Mesenchymal stem cell (in vitro differentiated cells and primary cell): Measurements from ENCODE around the gene PYGO1.

Source experiments
- DNase-seq: peaks from one replicate; pipeline ENCODE4 v3.0.0-alpha.2; 2013
- H2AFZ ChIP-seq: one replicate; pipeline ENCODE4 v1.6.1; 2013; ENCODE audit warnings: low read depth, mild to moderate bottlenecking, control low read depth, inconsistent platforms, low read length, moderate library complexity
- H2AK5ac ChIP-seq: 2 replicates; pipeline ENCODE4 v1.6.1; 2013; ENCODE audit warnings: low read length, moderate library complexity, mild to moderate bottlenecking, inconsistent platforms; ENCODE audit not compliant: severe bottlenecking
- H2BK120ac ChIP-seq: one replicate; pipeline ENCODE4 v1.6.1; 2013; ENCODE audit warnings: low read depth, mild to moderate bottlenecking, inconsistent platforms, low read length, moderate library complexity
- H2BK12ac ChIP-seq, 2 experiments: one replicate each; pipeline ENCODE4 v1.6.1; 2013; ENCODE audit warnings: inconsistent platforms in 2 of 2, low read length in 2 of 2, mild to moderate bottlenecking in 2 of 2, moderate library complexity in 2 of 2, control low read depth in 1 of 2
- H2BK15ac ChIP-seq: one replicate; pipeline ENCODE4 v1.6.1; 2013; ENCODE audit warnings: mild to moderate bottlenecking, low read depth, inconsistent platforms; ENCODE audit not compliant: poor library complexity, severe bottlenecking
- H2BK5ac ChIP-seq: 2 replicates; pipeline ENCODE4 v1.6.1; 2013; ENCODE audit warnings: low read depth, mild to moderate bottlenecking, low read length, control low read depth, inconsistent platforms; ENCODE audit not compliant: poor library complexity, severe bottlenecking
- H3K14ac ChIP-seq, 2 experiments: one replicate each; pipeline ENCODE4 v1.6.1; 2013; ENCODE audit warnings: inconsistent platforms in 2 of 2, low read length in 2 of 2, control low read depth in 1 of 2, mild to moderate bottlenecking in 1 of 2, moderate library complexity in 1 of 2
- H3K18ac ChIP-seq, 2 experiments: one replicate each; pipeline ENCODE4 v1.6.1; 2013; ENCODE audit warnings: inconsistent platforms in 2 of 2, low read length in 2 of 2, control low read depth in 1 of 2, low read depth in 1 of 2, mild to moderate bottlenecking in 1 of 2
- H3K23ac ChIP-seq, 2 experiments: one replicate each; pipeline ENCODE4 v1.6.1; 2013; ENCODE audit warnings: inconsistent platforms in 2 of 2, low read length in 2 of 2, mild to moderate bottlenecking in 2 of 2, moderate library complexity in 2 of 2, control low read depth in 1 of 2
- H3K27ac ChIP-seq: 2 replicates; pipeline ENCODE4 v1.5.1; 2013; ENCODE audit warnings: mild to moderate bottlenecking, moderate library complexity, low read length, control low read depth, inconsistent platforms; ENCODE audit not compliant: poor library complexity, severe bottlenecking
- H3K27me3 ChIP-seq, 2 experiments: 2 replicates each; pipeline versions ENCODE4 v1.6.1 to v1.7.0; 2013; ENCODE audit warnings: low read length in 2 of 2, mild to moderate bottlenecking in 2 of 2, moderate library complexity in 2 of 2, control low read depth in 1 of 2, inconsistent platforms in 1 of 2; ENCODE audit not compliant: control insufficient read depth in 1 of 2, insufficient read depth in 1 of 2
- H3K36me3 ChIP-seq, 2 experiments: 2 replicates each; pipeline versions ENCODE4 v1.6.1 to v1.7.0; 2013; ENCODE audit warnings: low read length in 2 of 2, control low read depth in 1 of 2, inconsistent platforms in 1 of 2, low read depth in 1 of 2, mild to moderate bottlenecking in 1 of 2; ENCODE audit not compliant: insufficient read depth in 2 of 2, control insufficient read depth in 1 of 2
- H3K4ac ChIP-seq, 2 experiments: one replicate each; pipeline ENCODE4 v1.6.1; 2013; ENCODE audit warnings: inconsistent platforms in 2 of 2, low read length in 2 of 2, mild to moderate bottlenecking in 2 of 2, moderate library complexity in 2 of 2, control low read depth in 1 of 2, low read depth in 1 of 2
- H3K4me1 ChIP-seq: 2 replicates; pipeline ENCODE4 v1.6.1; 2013; ENCODE audit warnings: low read depth, low read length, control low read depth; ENCODE audit not compliant: control insufficient read depth, insufficient read depth
- H3K4me2 ChIP-seq: 2 replicates; pipeline ENCODE4 v1.6.1; 2013; ENCODE audit warnings: low read length, mild to moderate bottlenecking, inconsistent platforms; ENCODE audit not compliant: poor library complexity, severe bottlenecking
- H3K4me3 ChIP-seq, 2 experiments: 2 replicates each; pipeline versions ENCODE4 v1.5.1 to v1.7.0; 2013; ENCODE audit warnings: low read length in 2 of 2, mild to moderate bottlenecking in 2 of 2, control low read depth in 1 of 2, low read depth in 1 of 2; ENCODE audit not compliant: insufficient read depth in 1 of 2
- H3K79me1 ChIP-seq: replicated peaks from 2 replicates; pipeline ENCODE4 v1.6.1; 2013; ENCODE audit warnings: mild to moderate bottlenecking, control low read depth, low read length, inconsistent platforms; ENCODE audit not compliant: poor library complexity, severe bottlenecking
- H3K9ac ChIP-seq: 2 replicates; pipeline ENCODE4 v1.7.0; 2013; ENCODE audit warnings: mild to moderate bottlenecking, low read length, moderate library complexity
- H3K9me3 ChIP-seq: 2 replicates; pipeline ENCODE4 v1.7.0; 2013; ENCODE audit warnings: mild to moderate bottlenecking, low read length; ENCODE audit not compliant: control insufficient read depth
- H4K8ac ChIP-seq: one replicate; pipeline ENCODE4 v1.6.1; 2013; ENCODE audit warnings: inconsistent platforms, mild to moderate bottlenecking, low read length, moderate library complexity
- H4K91ac ChIP-seq: one replicate; pipeline ENCODE4 v1.6.1; 2013; ENCODE audit warnings: mild to moderate bottlenecking, low read length, inconsistent platforms
- WGBS: methylation state at CpG from one replicate; pipeline ENCODE4 v1.1.7; 2013; ENCODE audit warnings: mixed read lengths; 5-methylcytosine and 5-hydroxymethylcytosine counted together

The PYGO1 gene

GRCh38 chr15:55549305-55549704, 38.8 kb downstream of the PYGO1 start:
- Histone ChIP-seq H2AK5ac (no peak overlapping the region), H4K8ac (no peak overlapping the region), H3K27me3 (no peaks in the 10 kb centered on the region), H3K14ac (no peak overlapping the region), H3K79me1 (peaks cover 15% of the 10 kb centered on the region), H3K4me1 (peaks cover 9% of the 10 kb centered on the region), H3K18ac (no peak overlapping the region), H2BK12ac (no peak overlapping the region), H3K23ac (no peak overlapping the region), H2BK5ac (no peak overlapping the region), H3K9me3 (no peaks in the 10 kb centered on the region), H3K27ac (no peak overlapping the region), H2AFZ (no peak overlapping the region), H3K4ac (no peak overlapping the region), H3K4me3 (no peak overlapping the region), H3K4me2 (no peak overlapping the region), H2BK15ac (no peak overlapping the region), H2BK120ac (no peak overlapping the region), H4K91ac (no peak overlapping the region), H3K36me3 (peaks cover 4 to 19% of the 10 kb centered on the region in 2 experiments), H3K9ac (no peak overlapping the region)
- WGBS: 80% methylated on average over 1 of the region's 1 CpG
- DNase-seq: no peak

- Histone ChIP-seq H3K27me3 (no peaks in the 10 kb centered on the region), H2BK15ac (no peak overlapping the region), H3K79me1 (peaks cover 11% of the 10 kb centered on the region), H2BK120ac (no peak overlapping the region), H4K91ac (no peak overlapping the region), H3K36me3 (peaks cover 4 to 24% of the 10 kb centered on the region in 2 experiments), H3K4ac (no peak overlapping the region), H3K18ac (no peak overlapping the region), H3K27ac (no peak overlapping the region), H2BK5ac (no peak overlapping the region), H3K9ac (no peak overlapping the region), H4K8ac (no peak overlapping the region), H3K4me1 (no peaks in the 10 kb centered on the region), H3K4me2 (no peak overlapping the region), H2BK12ac (no peak overlapping the region), H3K14ac (peak overlapping the region in 1 of 2 experiments; percentile 28), H3K23ac (no peak overlapping the region), H3K9me3 (no peaks in the 10 kb centered on the region), H2AFZ (no peak overlapping the region), H2AK5ac (no peak overlapping the region), H3K4me3 (no peak overlapping the region)
- WGBS: 70% methylated on average over 5 of the region's 5 CpGs
- DNase-seq: no peak
These were observed 41.4 kb downstream of the PYGO1 start for GRCh38 chr15:55546718-55547117.

- H3K27ac ChIP-seq: no peak overlapping the region
- no peak overlapping the region for H2BK120ac ChIP-seq
- H3K4me1 ChIP-seq: peaks cover 4% of the 10 kb centered on the region
- H2AFZ ChIP-seq: no peak overlapping the region
- no peak overlapping the region for H3K4me3 ChIP-seq
- no peak overlapping the region for H3K18ac ChIP-seq
- peaks cover 0 to 5% of the 10 kb centered on the region in 2 experiments for H3K36me3 ChIP-seq
- no peak overlapping the region for H4K91ac ChIP-seq
- DNase-seq: no peak
- no peak overlapping the region for H2BK5ac ChIP-seq
- H2BK12ac ChIP-seq: no peak overlapping the region
- H3K9me3 ChIP-seq: no peaks in the 10 kb centered on the region
- no peaks in the 10 kb centered on the region for H3K79me1 ChIP-seq
- peak overlapping the region; percentile 14 for H4K8ac ChIP-seq
- H3K4me2 ChIP-seq: no peak overlapping the region
- no peak overlapping the region for H3K23ac ChIP-seq
- WGBS: 82% methylated on average over 6 of the region's 6 CpGs
- H2BK15ac ChIP-seq: no peak overlapping the region
- no peak overlapping the region for H3K4ac ChIP-seq
- H3K9ac ChIP-seq: no peak overlapping the region
- H3K14ac ChIP-seq: no peak overlapping the region
- no peak overlapping the region for H2AK5ac ChIP-seq
- H3K27me3 ChIP-seq: no peaks in the 10 kb centered on the region
These were observed 52.7 kb downstream of the PYGO1 start for GRCh38 chr15:55535436-55535835.

GRCh38 chr15:55532944-55533343, 55.2 kb downstream of the PYGO1 start:
- Histone ChIP-seq H3K18ac (no peak overlapping the region), H3K9ac (no peak overlapping the region), H4K91ac (no peak overlapping the region), H2BK15ac (no peak overlapping the region), H3K9me3 (no peaks in the 10 kb centered on the region), H2BK120ac (no peak overlapping the region), H2AFZ (no peak overlapping the region), H3K14ac (no peak overlapping the region), H2AK5ac (no peak overlapping the region), H3K4me2 (no peak overlapping the region), H3K4me1 (peaks cover 3% of the 10 kb centered on the region), H3K4me3 (no peak overlapping the region), H3K23ac (no peak overlapping the region), H4K8ac (no peak overlapping the region), H2BK12ac (no peak overlapping the region), H2BK5ac (no peak overlapping the region), H3K27me3 (no peaks in the 10 kb centered on the region), H3K27ac (no peak overlapping the region), H3K79me1 (no peaks in the 10 kb centered on the region), H3K36me3 (peaks cover 0 to 5% of the 10 kb centered on the region in 2 experiments), H3K4ac (no peak overlapping the region)
- DNase-seq: no peak
